Spleen (tissue), 7 donors: ENCODE data around the gene SMIM43.
A peak's percentile ranks its signal among the peaks of the same experiment; 100 is the strongest.

Experiments
- POLR2A ChIP-seq, 3 donors: fragments of 450-650 bp; IDR thresholded peaks; one replicate each; pipeline ENCODE4 v1.5.1; 2017; ENCODE audit warnings: antibody characterized with exemption in 3 of 3, mild to moderate bottlenecking in 1 of 3
- TF ChIP-seq, protein P1 (sequence below), 11 experiments: fragments of 200-600 bp in 7 of 11; fragments of 450-650 bp in 4 of 11; sonication (generic) in 4 of 11; IDR thresholded peaks in 8 of 11; conservative IDR thresholded peaks in 3 of 11; 1 replicate in 7 of 11; 2 replicates in 4 of 11; pipeline versions ENCODE4 v1.4.0 to v1.8.0; 2016 to 2021; ENCODE audit warnings: antibody characterized with exemption in 11 of 11, inconsistent platforms in 4 of 11, mild to moderate bottlenecking in 1 of 11
- donor health status: DM: no; HTN: no; CAD: no; lungs with moderate emphysema.
- donor health status: DM: no; HTN: no; CAD: no.
- donor health status: DM: no; HTN: no; CAD: no.

DNA sequence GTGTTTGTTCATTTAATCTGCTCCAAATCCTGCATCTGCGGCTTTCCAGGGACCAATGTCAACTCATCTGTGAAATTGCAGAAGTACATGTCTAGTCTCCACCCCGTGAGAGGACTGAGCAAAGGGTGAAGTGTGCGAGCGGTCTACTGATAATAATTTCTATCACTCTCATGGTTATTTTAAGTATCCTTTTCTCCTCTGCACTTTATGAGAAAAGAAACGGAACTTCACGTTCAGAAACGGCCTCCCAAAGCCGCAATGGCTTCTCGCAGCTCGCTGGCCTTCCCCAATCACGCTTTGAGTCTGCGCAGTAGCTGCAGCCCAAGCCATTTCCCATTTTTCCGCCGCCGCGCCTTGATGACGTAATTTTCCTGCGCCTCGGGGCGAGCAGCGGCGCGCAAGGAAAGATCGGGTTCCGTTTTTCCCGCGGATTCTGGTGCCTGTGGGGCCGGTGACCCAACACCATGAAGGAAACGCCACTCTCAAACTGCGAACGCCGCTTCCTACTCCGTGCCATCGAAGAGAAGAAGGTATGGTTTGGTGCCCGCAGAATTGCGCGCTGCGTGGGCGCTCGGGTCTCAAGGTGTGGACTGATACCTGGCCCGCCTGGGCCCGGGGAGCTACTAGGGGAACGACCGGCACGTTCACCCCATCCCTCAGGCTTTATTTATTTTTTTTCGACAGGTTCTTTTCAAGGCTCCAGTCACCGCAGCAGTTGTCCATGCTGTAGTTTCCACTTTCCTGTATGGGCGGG, 36.2 kb upstream of the SMIM43 start, which contains the start of gene EXOSC9:
- peak; percentile 65 to 83 (median 69) for TF ChIP-seq POLR2A (IDR thresholded peaks at IDR 0.05)
- TF ChIP-seq, protein P1, sequence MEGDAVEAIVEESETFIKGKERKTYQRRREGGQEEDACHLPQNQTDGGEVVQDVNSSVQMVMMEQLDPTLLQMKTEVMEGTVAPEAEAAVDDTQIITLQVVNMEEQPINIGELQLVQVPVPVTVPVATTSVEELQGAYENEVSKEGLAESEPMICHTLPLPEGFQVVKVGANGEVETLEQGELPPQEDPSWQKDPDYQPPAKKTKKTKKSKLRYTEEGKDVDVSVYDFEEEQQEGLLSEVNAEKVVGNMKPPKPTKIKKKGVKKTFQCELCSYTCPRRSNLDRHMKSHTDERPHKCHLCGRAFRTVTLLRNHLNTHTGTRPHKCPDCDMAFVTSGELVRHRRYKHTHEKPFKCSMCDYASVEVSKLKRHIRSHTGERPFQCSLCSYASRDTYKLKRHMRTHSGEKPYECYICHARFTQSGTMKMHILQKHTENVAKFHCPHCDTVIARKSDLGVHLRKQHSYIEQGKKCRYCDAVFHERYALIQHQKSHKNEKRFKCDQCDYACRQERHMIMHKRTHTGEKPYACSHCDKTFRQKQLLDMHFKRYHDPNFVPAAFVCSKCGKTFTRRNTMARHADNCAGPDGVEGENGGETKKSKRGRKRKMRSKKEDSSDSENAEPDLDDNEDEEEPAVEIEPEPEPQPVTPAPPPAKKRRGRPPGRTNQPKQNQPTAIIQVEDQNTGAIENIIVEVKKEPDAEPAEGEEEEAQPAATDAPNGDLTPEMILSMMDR (IDR thresholded peaks at IDR 0.05 in 8 of 11, conservative IDR thresholded peaks at IDR 0.05 in 3 of 11) = peak in 4 of 11 experiments; percentile 6 to 28 (median 19)
